Ishikawa (cell line): ENCODE results near the gene PRRT1B.

Experiments used
- EGR1 ChIP-seq: IDR thresholded peaks from 2 replicates; pipeline ENCODE4 v1.6.1; 2012
- EP300 ChIP-seq: IDR thresholded peaks from 2 replicates; pipeline ENCODE4 v1.6.1; 2012; ENCODE audit warnings: borderline replicate concordance
- FOXM1 ChIP-seq: IDR thresholded peaks from 2 replicates; pipeline ENCODE4 v1.6.1; 2012; ENCODE audit warnings: low read depth, borderline replicate concordance
- MAX ChIP-seq: IDR thresholded peaks from 2 replicates; pipeline ENCODE4 v1.6.1; 2012
- NFIC ChIP-seq: IDR thresholded peaks from 2 replicates; pipeline ENCODE4 v1.6.1; 2012
- RAD21 ChIP-seq: IDR thresholded peaks from 2 replicates; pipeline ENCODE4 v1.6.1; 2012; ENCODE audit warnings: low read depth
- TAF1 ChIP-seq: IDR thresholded peaks from 2 replicates; pipeline ENCODE4 v1.6.1; 2012; ENCODE audit warnings: low read depth, mild to moderate bottlenecking
- ZBTB7A ChIP-seq: IDR thresholded peaks from 2 replicates; pipeline ENCODE4 v1.6.1; 2012; ENCODE audit warnings: low read depth
- TF ChIP-seq, protein P1 (sequence below): IDR thresholded peaks from 2 replicates; pipeline ENCODE4 v1.6.1; 2012; ENCODE audit warnings: low read depth, mild to moderate bottlenecking

DNA sequence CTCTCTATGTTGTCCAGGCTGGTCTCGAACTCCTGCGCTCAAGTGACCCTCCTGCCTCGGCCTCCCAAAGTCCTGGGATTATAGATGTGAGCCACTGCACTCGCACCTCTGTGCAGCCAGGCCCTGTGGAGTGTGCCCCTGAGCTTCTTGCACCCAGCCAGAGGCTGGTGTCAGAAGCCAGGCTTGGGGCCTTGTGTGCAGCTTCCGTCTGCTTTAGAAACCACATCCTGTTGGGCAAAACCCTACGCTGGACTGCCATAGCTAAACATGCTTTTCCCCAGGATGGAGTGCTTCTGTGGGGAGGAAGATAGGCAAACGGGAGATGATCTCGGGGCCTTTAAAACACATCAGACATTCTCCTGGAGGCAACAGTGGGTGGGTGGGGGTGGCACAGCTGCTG is 40.1 kb downstream of the PRRT1B start:
- TF ChIP-seq, protein P1, sequence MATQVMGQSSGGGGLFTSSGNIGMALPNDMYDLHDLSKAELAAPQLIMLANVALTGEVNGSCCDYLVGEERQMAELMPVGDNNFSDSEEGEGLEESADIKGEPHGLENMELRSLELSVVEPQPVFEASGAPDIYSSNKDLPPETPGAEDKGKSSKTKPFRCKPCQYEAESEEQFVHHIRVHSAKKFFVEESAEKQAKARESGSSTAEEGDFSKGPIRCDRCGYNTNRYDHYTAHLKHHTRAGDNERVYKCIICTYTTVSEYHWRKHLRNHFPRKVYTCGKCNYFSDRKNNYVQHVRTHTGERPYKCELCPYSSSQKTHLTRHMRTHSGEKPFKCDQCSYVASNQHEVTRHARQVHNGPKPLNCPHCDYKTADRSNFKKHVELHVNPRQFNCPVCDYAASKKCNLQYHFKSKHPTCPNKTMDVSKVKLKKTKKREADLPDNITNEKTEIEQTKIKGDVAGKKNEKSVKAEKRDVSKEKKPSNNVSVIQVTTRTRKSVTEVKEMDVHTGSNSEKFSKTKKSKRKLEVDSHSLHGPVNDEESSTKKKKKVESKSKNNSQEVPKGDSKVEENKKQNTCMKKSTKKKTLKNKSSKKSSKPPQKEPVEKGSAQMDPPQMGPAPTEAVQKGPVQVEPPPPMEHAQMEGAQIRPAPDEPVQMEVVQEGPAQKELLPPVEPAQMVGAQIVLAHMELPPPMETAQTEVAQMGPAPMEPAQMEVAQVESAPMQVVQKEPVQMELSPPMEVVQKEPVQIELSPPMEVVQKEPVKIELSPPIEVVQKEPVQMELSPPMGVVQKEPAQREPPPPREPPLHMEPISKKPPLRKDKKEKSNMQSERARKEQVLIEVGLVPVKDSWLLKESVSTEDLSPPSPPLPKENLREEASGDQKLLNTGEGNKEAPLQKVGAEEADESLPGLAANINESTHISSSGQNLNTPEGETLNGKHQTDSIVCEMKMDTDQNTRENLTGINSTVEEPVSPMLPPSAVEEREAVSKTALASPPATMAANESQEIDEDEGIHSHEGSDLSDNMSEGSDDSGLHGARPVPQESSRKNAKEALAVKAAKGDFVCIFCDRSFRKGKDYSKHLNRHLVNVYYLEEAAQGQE = no peak
- TF ChIP-seq ZBTB7A (no peak), RAD21 (no peak), EP300 (no peak), NFIC (no peak), MAX (no peak), FOXM1 (no peak), TAF1 (no peak), EGR1 (no peak)
